Measurements from ENCODE around the gene BEND3. TPM values are rescaled to one million over a fixed set of nuclear protein-coding genes. Genes with fewer than 3 reads are reported as not detected.
"Not testable (repeated sequence)": the region's sequence is repeated elsewhere in the genome, so short reads cannot be mapped to it uniquely, and the experiment has no call there.

BEND3 gene
- polyA plus RNA-seq, 3 donors: 0.17 to 0.52 (median 0.24) TPM

GRCh38 chr6:107021446-107022185 lies 93.7 kb downstream of the BEND3 start:
- Mint-ChIP-seq H3K4me1 (no peaks in the 10 kb centered on the region), H3K4me3 (no peak overlapping the region), H3K27me3 (ENCODE audit: low read depth in 3 of 3) (peaks cover 0 to 9% (median 4%) of the 10 kb centered on the region in 3 donors), H3K27ac (no peak overlapping the region), H3K9me3 (peaks cover 0 to under 1% (median 0%) of the 10 kb centered on the region in 7 donors), H3K36me3 (no peaks in the 10 kb centered on the region)
- no peak overlapping the region for H3K9ac ChIP-seq (ENCODE audit: insufficient read depth, low read length, poor library complexity, severe bottlenecking)
- no peaks in the 10 kb centered on the region for H3K4me1 ChIP-seq (ENCODE audit: control insufficient read depth in 1 of 2, insufficient read depth in 2 of 2, low read length in 2 of 2)
- WGBS (ENCODE audit: insufficient coverage): no CpG with 5 or more reads among the region's 1 CpG
- H3K4me2 ChIP-seq (replicated peaks; ENCODE audit: extremely low read depth, low read length, poor library complexity, severe bottlenecking): no peak overlapping the region
- H2AFZ ChIP-seq (ENCODE audit: insufficient read depth, low read depth, low read length, poor library complexity, severe bottlenecking): no peak overlapping the region
- no peak for DNase-seq
- no peak overlapping the region for H3K4me3 ChIP-seq (replicated peaks in 1 of 3; ENCODE audit: low read depth in 2 of 3, low read length in 3 of 3)
- TF ChIP-seq CTCF (IDR thresholded peaks at IDR 0.05): no peak
- H3K36me3 ChIP-seq (replicated peaks in 1 of 2; ENCODE audit: control insufficient read depth in 1 of 2, insufficient read depth in 2 of 2, low read length in 2 of 2): no peaks in the 10 kb centered on the region
- no peaks in the 10 kb centered on the region for H3K27me3 ChIP-seq (ENCODE audit: control insufficient read depth in 2 of 2, insufficient read depth in 2 of 2, low read length in 2 of 2)
- no peaks in the 10 kb centered on the region for H3K79me2 ChIP-seq (ENCODE audit: insufficient read depth, low read length)
- H3K9me3 ChIP-seq (replicated peaks in 1 of 2; ENCODE audit: control insufficient read depth in 1 of 2, insufficient read depth in 1 of 2, low read length in 2 of 2): no peaks in the 10 kb centered on the region
- H3K27ac ChIP-seq (ENCODE audit: low read depth in 1 of 2, low read length in 2 of 2): no peak overlapping the region
- intact Hi-C loops (cut with micrococcal nuclease): no loop called here
- no peaks in the 10 kb centered on the region for H4K20me1 ChIP-seq (ENCODE audit: insufficient read depth, low read length)

- H3K36me3 ChIP-seq (replicated peaks in 1 of 2; ENCODE audit: control insufficient read depth in 1 of 2, insufficient read depth in 2 of 2, low read length in 2 of 2): no peaks in the 10 kb centered on the region
- Mint-ChIP-seq H3K4me3 (no peak overlapping the region), H3K36me3 (no peaks in the 10 kb centered on the region), H3K27ac (peak overlapping the region in 1 of 7 donors; percentile 30), H3K4me1 (no peaks in the 10 kb centered on the region), H3K9me3 (no peaks in the 10 kb centered on the region), H3K27me3 (ENCODE audit: low read depth in 3 of 3) (peaks cover 0 to 13% (median 6%) of the 10 kb centered on the region in 3 donors)
- no peak overlapping the region for H2AFZ ChIP-seq (ENCODE audit: insufficient read depth, low read depth, low read length, poor library complexity, severe bottlenecking)
- H3K9me3 ChIP-seq (replicated peaks in 1 of 2; ENCODE audit: control insufficient read depth in 1 of 2, insufficient read depth in 1 of 2, low read length in 2 of 2): no peaks in the 10 kb centered on the region
- H3K4me2 ChIP-seq (replicated peaks; ENCODE audit: extremely low read depth, low read length, poor library complexity, severe bottlenecking): no peak overlapping the region
- WGBS (ENCODE audit: insufficient coverage): 83% methylated on average over 2 of the region's 4 CpGs
- no peaks in the 10 kb centered on the region for H4K20me1 ChIP-seq (ENCODE audit: insufficient read depth, low read length)
- no peak overlapping the region for H3K27ac ChIP-seq (ENCODE audit: low read depth in 1 of 2, low read length in 2 of 2)
- intact Hi-C loops (cut with micrococcal nuclease): no loop called here
- no peaks in the 10 kb centered on the region for H3K27me3 ChIP-seq (ENCODE audit: control insufficient read depth in 2 of 2, insufficient read depth in 2 of 2, low read length in 2 of 2)
- no peak overlapping the region for H3K9ac ChIP-seq (ENCODE audit: insufficient read depth, low read length, poor library complexity, severe bottlenecking)
- DNase-seq: no peak
- no peaks in the 10 kb centered on the region for H3K4me1 ChIP-seq (ENCODE audit: control insufficient read depth in 1 of 2, insufficient read depth in 2 of 2, low read length in 2 of 2)
- H3K79me2 ChIP-seq (ENCODE audit: insufficient read depth, low read length): no peaks in the 10 kb centered on the region
- TF ChIP-seq CTCF (IDR thresholded peaks at IDR 0.05): no peak
- no peak overlapping the region for H3K4me3 ChIP-seq (replicated peaks in 1 of 3; ENCODE audit: low read depth in 2 of 3, low read length in 3 of 3)
Measured at GRCh38 chr6:107020239-107020638, 95.1 kb downstream of the BEND3 start.

DNA sequence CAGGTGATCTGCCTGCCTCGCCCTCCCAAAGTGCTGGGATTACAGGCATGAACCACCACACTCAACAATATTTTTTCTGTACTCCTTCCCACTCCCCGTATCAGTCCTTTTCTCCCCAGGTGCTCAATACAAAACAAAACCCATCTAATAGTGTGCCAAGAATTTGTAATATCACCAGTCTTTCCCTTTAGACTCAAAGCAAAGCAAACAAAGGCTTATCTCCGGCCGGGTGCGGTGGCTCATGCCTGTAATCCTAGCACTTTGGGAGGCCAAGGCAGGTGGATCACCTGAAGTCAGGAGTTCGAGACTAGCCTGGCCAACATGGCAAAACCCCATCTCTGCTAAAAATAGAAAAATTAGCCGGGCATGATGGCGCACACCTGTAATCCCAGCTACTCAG lies 95.7 kb downstream of the BEND3 start:
- H3K27ac Mint-ChIP-seq; intact Hi-C loops (cut with micrococcal nuclease): not testable (repeated sequence)
- WGBS (ENCODE audit: insufficient coverage): 89% methylated on average over 5 of the region's 8 CpGs

More for the DNA sequence above, 95.7 kb downstream of the BEND3 start:
- H3K9me3 Mint-ChIP-seq; H2AFZ ChIP-seq (ENCODE audit: insufficient read depth, low read depth, low read length, poor library complexity, severe bottlenecking); H4K20me1 ChIP-seq (ENCODE audit: insufficient read depth, low read length); H3K36me3 Mint-ChIP-seq; H3K4me3 Mint-ChIP-seq; H3K9ac ChIP-seq (ENCODE audit: insufficient read depth, low read length, poor library complexity, severe bottlenecking); H3K4me1 ChIP-seq (ENCODE audit: control insufficient read depth in 1 of 2, insufficient read depth in 2 of 2, low read length in 2 of 2); H3K27me3 ChIP-seq (ENCODE audit: control insufficient read depth in 2 of 2, insufficient read depth in 2 of 2, low read length in 2 of 2); H3K27ac ChIP-seq (ENCODE audit: low read depth in 1 of 2, low read length in 2 of 2); DNase-seq; H3K4me1 Mint-ChIP-seq; H3K36me3 ChIP-seq (replicated peaks in 1 of 2; ENCODE audit: control insufficient read depth in 1 of 2, insufficient read depth in 2 of 2, low read length in 2 of 2); H3K4me3 ChIP-seq (replicated peaks in 1 of 3; ENCODE audit: low read depth in 2 of 3, low read length in 3 of 3); H3K4me2 ChIP-seq (replicated peaks; ENCODE audit: extremely low read depth, low read length, poor library complexity, severe bottlenecking); H3K79me2 ChIP-seq (ENCODE audit: insufficient read depth, low read length); H3K9me3 ChIP-seq (replicated peaks in 1 of 2; ENCODE audit: control insufficient read depth in 1 of 2, insufficient read depth in 1 of 2, low read length in 2 of 2): not testable (repeated sequence)
- H3K27me3 Mint-ChIP-seq (ENCODE audit: low read depth in 3 of 3): peaks cover 0 to 13% (median 6%) of the 10 kb centered on the region in 3 donors
